ENCODE measurements around the gene RNF214.

The RNF214 gene

GRCh38 chr11:117284053-117284452 is 51.6 kb downstream of the RNF214 start:
- Histone ChIP-seq H3K9ac (ENCODE audit: low read depth, low read length, poor library complexity, severe bottlenecking) (no peak overlapping the region), H3K9me2 (replicated peaks; ENCODE audit: low read depth, low read length) (no peaks in the 10 kb centered on the region), H4K20me1 (ENCODE audit: insufficient read depth, low read length, poor library complexity, severe bottlenecking) (no peaks in the 10 kb centered on the region), H3K4me1 (ENCODE audit: insufficient read depth, low read length, poor library complexity, severe bottlenecking) (peaks cover 27% of the 10 kb centered on the region), H3K79me2 (ENCODE audit: insufficient read depth, low read length) (no peaks in the 10 kb centered on the region), H3F3A (ENCODE audit: low read depth) (no peaks in the 10 kb centered on the region), H3K4me3 (ENCODE audit: low read length, poor library complexity, severe bottlenecking) (no peak overlapping the region), H3K9me3 (ENCODE audit: insufficient read depth, low read depth, low read length) (no peaks in the 10 kb centered on the region), H3K27me3 (ENCODE audit: insufficient read depth, low read length, poor library complexity, severe bottlenecking) (no peaks in the 10 kb centered on the region), H3K36me3 (ENCODE audit: insufficient read depth, low read length) (peaks cover 18% of the 10 kb centered on the region; the same call in 1 of the 2 replicates), H3K4me2 (ENCODE audit: low read depth, low read length, poor library complexity, severe bottlenecking) (no peak overlapping the region), H2AFZ (ENCODE audit: low read length) (no peak overlapping the region)
- TF ChIP-seq CTCF (conservative IDR thresholded peaks at IDR 0.05; ENCODE audit: low read length) = no peak
- no peak for TF ChIP-seq EZH2phosphoT487 (IDR thresholded peaks at IDR 0.05; ENCODE audit: borderline replicate concordance)

- Histone ChIP-seq H3K9ac (ENCODE audit: low read depth, low read length, poor library complexity, severe bottlenecking) (no peak overlapping the region), H3K36me3 (ENCODE audit: insufficient read depth, low read length) (peaks cover 18% of the 10 kb centered on the region; the same call in 1 of the 2 replicates), H3K27me3 (ENCODE audit: insufficient read depth, low read length, poor library complexity, severe bottlenecking) (no peaks in the 10 kb centered on the region), H3K9me3 (ENCODE audit: insufficient read depth, low read depth, low read length) (no peaks in the 10 kb centered on the region), H4K20me1 (ENCODE audit: insufficient read depth, low read length, poor library complexity, severe bottlenecking) (no peaks in the 10 kb centered on the region), H3K79me2 (ENCODE audit: insufficient read depth, low read length) (no peaks in the 10 kb centered on the region), H2AFZ (ENCODE audit: low read length) (no peak overlapping the region), H3K4me1 (ENCODE audit: insufficient read depth, low read length, poor library complexity, severe bottlenecking) (peaks cover 10% of the 10 kb centered on the region), H3K4me2 (ENCODE audit: low read depth, low read length, poor library complexity, severe bottlenecking) (no peak overlapping the region), H3K9me2 (replicated peaks; ENCODE audit: low read depth, low read length) (no peaks in the 10 kb centered on the region), H3F3A (ENCODE audit: low read depth) (no peaks in the 10 kb centered on the region), H3K4me3 (ENCODE audit: low read length, poor library complexity, severe bottlenecking) (no peak overlapping the region)
- TF ChIP-seq CTCF (conservative IDR thresholded peaks at IDR 0.05; ENCODE audit: low read length) = no peak
Measured at GRCh38 chr11:117286588-117286987, 54.1 kb downstream of the RNF214 start.

- H3K79me2 ChIP-seq (ENCODE audit: insufficient read depth, low read length) = no peaks in the 10 kb centered on the region
- H3K36me3 ChIP-seq (ENCODE audit: insufficient read depth, low read length) = peaks cover 12% of the 10 kb centered on the region; the same call in 1 of the 2 replicates
- H3K9me3 ChIP-seq (ENCODE audit: insufficient read depth, low read depth, low read length) = no peaks in the 10 kb centered on the region
- no peak overlapping the region for H3K4me2 ChIP-seq (ENCODE audit: low read depth, low read length, poor library complexity, severe bottlenecking)
- TF ChIP-seq CTCF (conservative IDR thresholded peaks at IDR 0.05; ENCODE audit: low read length) = no peak
- no peak for TF ChIP-seq EZH2phosphoT487 (IDR thresholded peaks at IDR 0.05; ENCODE audit: borderline replicate concordance)
- H4K20me1 ChIP-seq (ENCODE audit: insufficient read depth, low read length, poor library complexity, severe bottlenecking) = no peaks in the 10 kb centered on the region
- H3K9ac ChIP-seq (ENCODE audit: low read depth, low read length, poor library complexity, severe bottlenecking) = no peak overlapping the region
- no peak overlapping the region for H2AFZ ChIP-seq (ENCODE audit: low read length)
- peaks cover 10% of the 10 kb centered on the region for H3K4me1 ChIP-seq (ENCODE audit: insufficient read depth, low read length, poor library complexity, severe bottlenecking)
- no peak overlapping the region for H3K4me3 ChIP-seq (ENCODE audit: low read length, poor library complexity, severe bottlenecking)
- H3F3A ChIP-seq (ENCODE audit: low read depth) = no peaks in the 10 kb centered on the region
- no peaks in the 10 kb centered on the region for H3K27me3 ChIP-seq (ENCODE audit: insufficient read depth, low read length, poor library complexity, severe bottlenecking)
- H3K9me2 ChIP-seq (replicated peaks; ENCODE audit: low read depth, low read length) = no peaks in the 10 kb centered on the region
Measured at GRCh38 chr11:117287668-117288067, 55.2 kb downstream of the RNF214 start.
